GM12878 (cell line): Measurements from ENCODE around the gene AGBL3. TPM values are rescaled to one million over a fixed set of nuclear protein-coding genes. Genes with fewer than 3 reads are reported as not detected.

Source experiments
- ATAC-seq: fragments of 200-7000 bp; cut with Tn5 transposase; 3 replicates; pipeline ENCODE4 v1.9.1; 2020; ENCODE audit warnings: mild to moderate bottlenecking, moderate library complexity
- BruUV-seq: library from RNA; stranded (reverse); fragments of 400-500 nt; replicated peaks from 2 replicates; lab custom pipeline; 2021; lab: Mats Ljungman, UMichigan
- CTCF ChIA-PET: fragments of 300-600 bp; sonication (Branson Sonifier 250); formaldehyde crosslinking; extraction: SDS; loops from one replicate; lab custom pipeline; 2021; ENCODE audit warnings: inconsistent platforms; lab: Yijun Ruan, JAX
- POLR2A ChIA-PET: fragments of 350-600 bp; formaldehyde crosslinking; extraction: SDS; loops from one replicate; lab custom pipeline; 2021; ENCODE audit warnings: inconsistent platforms; lab: Charles Lee
- RAD21 ChIA-PET: fragments of 300-600 bp; sonication (Branson Sonifier 250); formaldehyde crosslinking; loops from one replicate; lab custom pipeline; 2023; ENCODE audit warnings: antibody characterized with exemption; ENCODE audit not compliant: unreplicated experiment; lab: Charles Lee
- SMC1A ChIA-PET: fragments of 300-600 bp; sonication (Branson Sonifier 250); formaldehyde crosslinking; loops from one replicate; lab custom pipeline; 2023; ENCODE audit not compliant: unreplicated experiment, uncharacterized antibody; lab: Charles Lee
- DNase-seq: peaks from one replicate; pipeline ENCODE4 v3.0.0-alpha.2; 2011; ENCODE audit warnings: low read depth, low spot score
- FAIRE-seq: peaks from 3 replicates; lab custom pipeline; 2011; peaks lifted over from hg19 to GRCh38; lab: Jason Lieb, UNC
- H2AFZ ChIP-seq: 2 replicates; pipeline ENCODE4 v1.6.0; 2011; ENCODE audit warnings: low read depth, low read length, control low read depth; ENCODE audit not compliant: control insufficient read depth
- H3K27ac ChIP-seq: 2 replicates; pipeline ENCODE4 v1.5.1; 2011; ENCODE audit warnings: control low read depth; ENCODE audit not compliant: control insufficient read depth, insufficient read depth
- H3K27me3 ChIP-seq, 2 experiments: replicated peaks in 1 of 2; 2 replicates each; pipeline versions ENCODE4 v1.6.0 to v1.6.1; 2011; ENCODE audit warnings: low read length in 1 of 2; ENCODE audit not compliant: control insufficient read depth in 2 of 2, insufficient read depth in 2 of 2
- H3K36me3 ChIP-seq, 2 experiments: 2 replicates each; pipeline ENCODE4 v1.5.1; 2011; ENCODE audit warnings: low read length in 1 of 2; ENCODE audit not compliant: control insufficient read depth in 2 of 2, insufficient read depth in 2 of 2
- H3K4me1 ChIP-seq: 2 replicates; pipeline ENCODE4 v1.6.1; 2011; ENCODE audit warnings: mild to moderate bottlenecking, low read length, moderate library complexity, mixed read lengths; ENCODE audit not compliant: control insufficient read depth, insufficient read depth
- H3K4me2 ChIP-seq: 2 replicates; pipeline ENCODE4 v1.6.0; 2011; ENCODE audit warnings: control low read depth; ENCODE audit not compliant: control insufficient read depth, insufficient read depth
- H3K4me3 ChIP-seq: fragments of 200-600 bp; sonication (generic); 2 replicates; pipeline ENCODE4 v1.5.1; 2016
- H3K79me2 ChIP-seq: 2 replicates; pipeline ENCODE4 v1.6.0; 2011; ENCODE audit warnings: low read length; ENCODE audit not compliant: control insufficient read depth, insufficient read depth
- H3K9ac ChIP-seq: 2 replicates; pipeline ENCODE4 v1.8.0; 2011; ENCODE audit warnings: low read length, control low read depth, mixed read lengths; ENCODE audit not compliant: control insufficient read depth, insufficient read depth
- H3K9me3 ChIP-seq: replicated peaks from 3 replicates; pipeline ENCODE4 v1.5.1; 2011; ENCODE audit warnings: mild to moderate bottlenecking, low read length; ENCODE audit not compliant: control insufficient read depth, insufficient read depth
- H4K20me1 ChIP-seq: 2 replicates; pipeline ENCODE4 v1.6.0; 2011; ENCODE audit not compliant: control insufficient read depth, insufficient read depth
- FOXM1 ChIP-seq: IDR thresholded peaks from 2 replicates; pipeline ENCODE4 v1.6.1; 2012; ENCODE audit warnings: low read depth, mild to moderate bottlenecking, inconsistent platforms, low read length, moderate library complexity
- MLLT1 ChIP-seq: fragments of 450-650 bp; IDR thresholded peaks from 2 replicates; pipeline ENCODE4 v1.6.1; 2016; ENCODE audit warnings: mild to moderate bottlenecking
- NR2C2 ChIP-seq: IDR thresholded peaks from 2 replicates; pipeline ENCODE4 v1.6.1; 2011; ENCODE audit warnings: borderline replicate concordance, low read depth; ENCODE audit not compliant: control insufficient read depth, insufficient read length
- NR2F1 ChIP-seq: fragments of 450-650 bp; conservative IDR thresholded peaks from 2 replicates; pipeline ENCODE4 v1.6.1; 2017; ENCODE audit warnings: mild to moderate bottlenecking
- SREBF1 ChIP-seq: IDR thresholded peaks from 2 replicates; pipeline ENCODE4 v1.6.1; 2012; ENCODE audit warnings: mild to moderate bottlenecking, low read length
- ZBTB40 ChIP-seq: fragments of 450-650 bp; IDR thresholded peaks from 2 replicates; pipeline ENCODE4 v1.6.1; 2016; ENCODE audit warnings: mild to moderate bottlenecking, moderate library complexity, borderline replicate concordance
- WGBS: methylation state at CpG from one replicate; pipeline ENCODE4 v1.1.6; 2016; ENCODE audit warnings: low lambda C conversion rate; ENCODE audit not compliant: insufficient replicate concordance, insufficient coverage; ENCODE audit errors: missing lambda C conversion rate; 5-methylcytosine and 5-hydroxymethylcytosine counted together
- in situ Hi-C: fragments of 300-500 bp; cut with MboI; formaldehyde crosslinking; loops from 9 replicates; pipeline ENCODE4 v1.14.3; 2018; ENCODE audit warnings: mixed read lengths
- intact Hi-C: fragments of 100-400 bp; cut with micrococcal nuclease; formaldehyde crosslinking; loops from one replicate; pipeline ENCODE4 v1.14.2; 2022; ENCODE audit not compliant: unreplicated experiment
- polyA plus RNA-seq, 11 experiments: library from polyadenylated mRNA; depleted of rRNA in 4 of 11; unstranded in 6 of 11; stranded (reverse) in 5 of 11; fragments of >200 nt; fragmentation: Nextera tagmentation in 4 of 11; fragmentation: Illumina TruSeq in 1 of 11; extraction: Ambion mirVana in 4 of 11; extraction: Trizol in 1 of 11; gene quantifications; 1 replicate in 1 of 11; 2 replicates in 10 of 11; pipeline versions ENCODE4 v1.2.1 to v1.2.3, GENCODE V29; 2011 to 2016; ENCODE audit warnings: inconsistent platforms in 2 of 11, missing spikeins in 2 of 11, low read depth in 1 of 11
- total RNA-seq, 4 experiments: library from RNA; depleted of rRNA in 3 of 4; stranded (reverse); fragments of >200 nt in 3 of 4; fragmentation: Illumina TruSeq in 1 of 4; extraction: Trizol in 1 of 4; gene quantifications; 2 replicates each; pipeline versions ENCODE4 v1.2.1 to v1.2.3, GENCODE V29; 2013 to 2021

Gene AGBL3
- total and polyA plus RNA-seq, 10 of the 15 experiments (the other 5 are each of a cell fraction or from before 2014, with no cell fraction given): 0.82 to 12.4 (median 3.7) TPM

GRCh38 chr7:134963036-134963435 lies 23.3 kb upstream of the AGBL3 start:
- SMC1A ChIA-PET: interaction anchor here (0.8 to 1.3 kb wide), 5 partner anchors 8 to 239 kb away, joined by 3 to 5 read pairs (median 3); no protein-coding TSS in a partner anchor
- H3K9me3 ChIP-seq: no peaks in the 10 kb centered on the region
- 68% methylated on average over 4 of the region's 4 CpGs for WGBS
- H2AFZ ChIP-seq: no peak overlapping the region
- FAIRE-seq (no peak), DNase-seq (no peak), ATAC-seq (no peak)
- H3K9ac ChIP-seq: no peak overlapping the region
- no peaks in the 10 kb centered on the region; a peak in 1 of 4 replicates for H3K27me3 ChIP-seq
- in situ Hi-C loops: no loop called here
- H3K4me3 ChIP-seq: no peak overlapping the region
- TF ChIP-seq MLLT1: no peak
- no peak for TF ChIP-seq NR2F1
- no peak for TF ChIP-seq NR2C2
- no peak for TF ChIP-seq ZBTB40
- no peak for TF ChIP-seq FOXM1
- TF ChIP-seq SREBF1: no peak
- no peak overlapping the region for H3K4me2 ChIP-seq
- H3K79me2 ChIP-seq: no peaks in the 10 kb centered on the region
- no peak overlapping the region for H3K27ac ChIP-seq
- no peaks in the 10 kb centered on the region for H3K4me1 ChIP-seq
- BruUV-seq: no TSS peak
- no peaks in the 10 kb centered on the region for H4K20me1 ChIP-seq
- H3K36me3 ChIP-seq: no peaks in the 10 kb centered on the region
- POLR2A ChIA-PET: no interaction called here
- CTCF ChIA-PET: interaction anchor here (0.9 to 1.3 kb wide), 2 partner anchors 25 to 206 kb away, joined by 3 read pairs; no protein-coding TSS in a partner anchor
- RAD21 ChIA-PET: interaction anchor here (0.6 to 1.4 kb wide), 4 partner anchors 10 to 206 kb away, joined by 3 read pairs; partner anchors contain the start of gene TMEM140
- intact Hi-C loops: no loop called here
